ENCODE data around the gene PLXNA1.

GRCh38 chr3:127004641-127005397 lies 21.9 kb downstream of the PLXNA1 start:
- no peak for TF ChIP-seq EZH2 (IDR thresholded peaks at IDR 0.05; ENCODE audit: borderline replicate concordance)
- TF ChIP-seq CTCF (IDR thresholded peaks at IDR 0.05; ENCODE audit: poor library complexity): no peak
